ENCODE measurements around the gene SORL1.

GRCh38 chr11:121465709-121466062 lies 13.6 kb downstream of the SORL1 start:
- TF ChIP-seq CTCF (IDR thresholded peaks at IDR 0.05) (no peak), POLR2AphosphoS5 (IDR thresholded peaks at IDR 0.05) (no peak), EP300 (IDR thresholded peaks at IDR 0.05) (no peak), POLR2A (IDR thresholded peaks at IDR 0.05; ENCODE audit: low read depth) (no peak)
